HG02852 (cell line): ENCODE results near the gene LSM3.

ENCODE experiments used
- ATAC-seq: cut with Tn5 transposase; IDR thresholded peaks from one replicate; pipeline ENCODE4 v1.9.1; 2021; ENCODE audit warnings: mild to moderate bottlenecking, moderate library complexity; ENCODE audit not compliant: unreplicated experiment

Gene LSM3

GRCh38 chr3:14143271-14144225, 35.1 kb upstream of the LSM3 start:
- no peak for ATAC-seq

GRCh38 chr3:14144423-14145075, 34.1 kb upstream of the LSM3 start:
- peak; percentile 97 for ATAC-seq

- ATAC-seq = no peak
These were observed 33.4 kb upstream of the LSM3 start for GRCh38 chr3:14145236-14145635.

- no peak for ATAC-seq
These were observed 32.8 kb upstream of the LSM3 start for GRCh38 chr3:14145670-14146380.

GRCh38 chr3:14146381-14147065, 32.1 kb upstream of the LSM3 start:
- ATAC-seq = no peak

GRCh38 chr3:14147066-14147435, 31.6 kb upstream of the LSM3 start:
- no peak for ATAC-seq

- no peak for ATAC-seq
These were observed 31.0 kb upstream of the LSM3 start for GRCh38 chr3:14147617-14148016.

- no peak for ATAC-seq
These were observed 30.3 kb upstream of the LSM3 start for GRCh38 chr3:14148041-14148985.

- no peak for ATAC-seq
These were observed 28.5 kb upstream of the LSM3 start for GRCh38 chr3:14150078-14150477.

- no peak for ATAC-seq
These were observed 28.0 kb upstream of the LSM3 start for GRCh38 chr3:14150491-14151230.

- no peak for ATAC-seq
These were observed 27.0 kb upstream of the LSM3 start for GRCh38 chr3:14151471-14152083.

GRCh38 chr3:14152233-14152962, 26.2 kb upstream of the LSM3 start:
- ATAC-seq = no peak

GRCh38 chr3:14152963-14153355, 25.7 kb upstream of the LSM3 start:
- ATAC-seq = no peak

GRCh38 chr3:14153663-14154062, 25.0 kb upstream of the LSM3 start:
- no peak for ATAC-seq

GRCh38 chr3:14154276-14154675, 24.3 kb upstream of the LSM3 start:
- ATAC-seq = no peak

- no peak for ATAC-seq
These were observed 23.6 kb upstream of the LSM3 start for GRCh38 chr3:14154895-14155440.

- ATAC-seq = no peak
These were observed 22.4 kb upstream of the LSM3 start for GRCh38 chr3:14156201-14156600.
